HG02981 (cell line): ENCODE data around the gene PFKFB2.

Source experiments
- ATAC-seq: cut with Tn5 transposase; IDR thresholded peaks from one replicate; pipeline ENCODE4 v1.9.1; 2021; ENCODE audit warnings: mild to moderate bottlenecking, moderate library complexity; ENCODE audit not compliant: unreplicated experiment

Gene PFKFB2

DNA sequence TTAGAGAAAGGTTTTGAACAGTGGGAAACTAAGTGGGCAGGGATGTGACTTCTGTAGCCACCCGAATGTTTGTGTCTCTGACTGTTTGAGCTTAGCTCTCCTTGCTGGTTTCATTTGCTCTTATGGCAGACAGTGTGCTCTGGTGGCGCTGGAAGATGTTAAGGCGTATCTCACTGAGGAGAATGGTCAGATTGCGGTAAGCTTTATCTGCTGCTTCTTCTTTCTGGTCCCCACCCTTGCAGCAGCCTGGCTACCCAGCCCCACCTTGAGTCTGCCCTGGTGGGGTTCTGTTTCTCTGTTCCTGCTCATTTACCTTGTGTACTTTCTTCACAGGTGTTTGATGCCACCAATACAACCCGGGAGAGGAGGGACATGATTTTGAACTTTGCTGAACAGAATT lies 9.9 kb downstream of the PFKFB2 start:
- no peak for ATAC-seq

DNA sequence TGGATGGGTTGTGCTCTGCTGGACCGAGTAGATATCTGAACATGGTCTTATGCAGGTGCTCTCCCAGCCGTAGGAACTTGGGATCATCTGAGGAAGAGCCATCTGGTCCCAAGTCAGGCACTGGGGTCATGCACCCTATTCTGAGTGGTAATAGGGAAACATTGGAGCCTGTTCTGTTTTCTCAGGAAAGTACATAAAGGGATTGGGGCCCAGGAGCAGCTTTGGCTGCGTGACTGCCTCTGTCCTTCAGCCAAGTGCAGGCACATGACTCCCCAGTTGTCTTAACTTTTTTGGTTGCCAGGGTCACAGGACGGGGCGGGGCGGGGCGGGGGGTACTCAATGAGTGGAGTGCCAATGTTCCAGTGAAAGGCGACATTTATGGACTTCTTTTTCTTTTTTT lies 11.5 kb downstream of the PFKFB2 start:
- ATAC-seq: no peak

DNA sequence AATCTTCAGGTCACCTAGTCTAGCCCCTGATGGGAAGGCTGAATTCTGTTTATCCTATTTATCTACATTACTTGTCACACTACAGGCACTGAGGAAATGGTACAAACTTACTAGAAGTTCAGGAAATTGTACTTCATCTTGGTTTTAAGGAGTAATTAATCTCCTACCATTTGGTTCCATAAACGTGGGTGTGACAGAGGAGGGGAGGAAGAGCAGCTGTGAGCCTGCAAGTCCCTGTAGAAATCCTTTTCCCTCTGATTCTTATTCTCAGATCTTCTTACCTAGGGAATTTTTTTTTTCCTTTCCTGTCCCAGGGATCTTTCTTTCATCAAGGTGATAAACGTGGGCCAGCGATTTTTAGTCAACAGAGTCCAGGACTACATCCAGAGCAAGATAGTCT lies 14.1 kb downstream of the PFKFB2 start:
- no peak for ATAC-seq

DNA sequence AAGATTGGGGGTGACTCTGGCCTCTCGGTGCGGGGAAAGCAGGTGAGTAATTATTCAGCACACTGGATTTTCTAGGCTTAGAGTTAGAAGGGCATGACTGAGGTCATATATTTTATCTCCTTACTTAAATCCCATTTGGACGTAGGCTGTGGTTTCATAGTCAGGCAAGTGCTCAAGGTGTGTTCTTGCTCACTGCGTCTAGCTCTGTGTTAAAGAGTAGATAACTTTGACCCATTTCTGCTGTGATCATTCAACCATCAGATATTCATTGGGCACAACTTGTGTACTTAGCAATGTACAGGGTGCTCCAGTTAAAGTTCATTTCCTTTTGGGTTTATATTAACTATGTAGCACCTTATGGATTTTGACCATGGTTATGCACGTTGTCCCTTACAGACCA lies 14.6 kb downstream of the PFKFB2 start:
- no peak for ATAC-seq

DNA sequence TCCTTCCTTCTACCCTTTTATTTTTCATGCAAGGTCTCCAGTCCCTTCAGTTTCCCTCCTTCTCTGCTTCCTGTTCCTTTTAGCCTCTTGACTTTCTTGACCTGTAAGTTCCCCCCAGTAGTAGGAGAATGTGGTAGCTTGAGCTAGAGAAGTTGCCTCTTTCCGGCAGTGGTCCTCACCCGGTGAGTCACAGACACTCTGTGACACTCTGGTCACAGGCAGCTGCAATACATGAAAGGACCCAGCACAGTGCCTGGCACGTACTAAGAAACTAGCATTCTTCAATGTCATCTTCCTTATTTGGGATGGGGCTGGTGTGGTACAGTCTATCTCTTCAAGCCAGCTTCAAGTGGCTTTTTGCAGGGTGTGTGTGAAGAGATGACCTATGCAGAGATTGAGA lies 16.0 kb downstream of the PFKFB2 start:
- no peak for ATAC-seq

DNA sequence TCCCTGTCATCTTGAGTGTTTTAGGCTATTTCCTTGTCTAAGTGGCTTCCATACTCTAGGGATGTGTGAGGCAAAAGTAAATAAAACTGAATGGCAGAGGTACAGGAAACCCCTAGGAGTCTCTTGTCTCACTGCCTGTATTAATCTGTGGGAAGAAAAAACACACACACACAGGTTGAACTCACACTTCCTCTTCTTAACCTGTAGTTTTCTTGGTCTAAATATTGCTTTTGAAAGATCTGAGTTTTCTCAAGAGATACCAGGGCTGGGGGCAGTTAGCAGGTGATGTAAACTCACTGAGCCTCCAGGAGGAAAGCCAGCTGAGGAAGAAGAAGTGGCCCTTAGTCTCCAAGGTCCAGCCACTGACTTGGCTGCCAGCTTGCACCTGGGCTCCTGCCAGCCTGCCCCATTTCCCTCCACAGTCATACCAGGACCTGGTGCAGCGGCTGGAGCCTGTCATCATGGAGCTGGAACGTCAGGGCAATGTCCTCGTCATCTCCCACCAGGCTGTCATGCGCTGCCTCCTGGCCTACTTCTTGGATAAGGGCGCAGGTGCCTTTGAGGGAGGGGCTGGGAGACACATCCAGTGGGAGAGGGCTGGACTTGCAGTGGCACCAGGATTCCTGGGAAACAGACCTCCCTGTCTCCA lies 16.9 kb downstream of the PFKFB2 start:
- no peak for ATAC-seq

DNA sequence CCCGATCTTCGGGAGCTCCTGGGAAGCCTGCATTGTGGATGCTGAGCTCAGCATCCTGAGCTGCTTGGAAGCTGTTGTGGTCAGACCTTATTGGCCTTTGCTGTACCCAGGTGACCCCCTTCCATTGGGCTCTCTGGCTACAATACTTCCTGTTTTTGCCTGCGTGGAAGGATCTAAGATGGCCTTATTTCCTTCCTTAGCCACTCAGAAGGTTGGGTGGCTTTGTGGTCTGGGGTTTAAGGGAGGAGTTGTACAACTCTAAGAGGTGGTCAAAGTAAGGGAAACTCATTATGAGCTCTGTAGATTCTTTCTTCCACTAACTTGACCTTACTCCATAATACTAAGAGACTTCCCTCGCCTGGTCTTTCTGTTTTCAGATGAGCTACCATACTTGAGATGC lies 17.7 kb downstream of the PFKFB2 start:
- ATAC-seq: no peak

DNA sequence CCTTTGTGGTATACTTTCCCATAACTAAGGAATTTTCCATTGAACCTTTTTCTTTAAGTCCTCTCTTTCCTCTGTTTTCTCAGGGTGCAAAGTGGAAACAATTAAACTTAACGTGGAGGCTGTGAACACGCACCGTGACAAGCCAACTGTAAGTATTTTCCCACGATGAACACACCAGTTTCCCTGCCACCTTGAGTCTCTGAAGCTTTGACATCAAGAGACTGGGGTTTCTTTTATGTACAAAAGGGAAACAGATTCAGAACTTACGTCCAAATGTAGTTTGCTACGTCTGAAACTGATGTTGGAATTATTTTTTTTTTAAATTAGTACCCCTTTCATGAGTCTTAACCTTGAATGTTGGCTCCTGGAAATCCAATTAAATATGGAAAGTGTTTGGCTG lies 18.4 kb downstream of the PFKFB2 start:
- ATAC-seq: no peak

DNA sequence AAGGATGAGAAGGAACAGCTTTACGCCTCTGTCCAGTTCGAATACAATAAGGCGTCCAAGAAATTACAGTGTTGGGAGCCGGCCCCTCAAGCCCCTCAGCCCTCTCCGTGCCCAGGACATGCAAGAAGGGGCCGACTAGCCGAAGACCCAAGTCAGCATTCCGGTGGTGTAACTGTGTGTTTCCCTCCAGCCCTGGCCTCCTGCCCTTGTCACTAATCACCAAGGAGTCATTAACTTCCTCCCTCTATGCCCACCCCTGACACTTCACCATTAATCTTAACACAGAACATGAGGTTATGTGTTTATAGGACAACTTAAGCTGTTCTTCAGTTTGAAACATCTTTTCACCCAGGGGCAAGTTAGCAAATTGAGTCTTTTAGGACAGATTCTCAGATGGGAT lies 19.2 kb downstream of the PFKFB2 start:
- no peak for ATAC-seq

DNA sequence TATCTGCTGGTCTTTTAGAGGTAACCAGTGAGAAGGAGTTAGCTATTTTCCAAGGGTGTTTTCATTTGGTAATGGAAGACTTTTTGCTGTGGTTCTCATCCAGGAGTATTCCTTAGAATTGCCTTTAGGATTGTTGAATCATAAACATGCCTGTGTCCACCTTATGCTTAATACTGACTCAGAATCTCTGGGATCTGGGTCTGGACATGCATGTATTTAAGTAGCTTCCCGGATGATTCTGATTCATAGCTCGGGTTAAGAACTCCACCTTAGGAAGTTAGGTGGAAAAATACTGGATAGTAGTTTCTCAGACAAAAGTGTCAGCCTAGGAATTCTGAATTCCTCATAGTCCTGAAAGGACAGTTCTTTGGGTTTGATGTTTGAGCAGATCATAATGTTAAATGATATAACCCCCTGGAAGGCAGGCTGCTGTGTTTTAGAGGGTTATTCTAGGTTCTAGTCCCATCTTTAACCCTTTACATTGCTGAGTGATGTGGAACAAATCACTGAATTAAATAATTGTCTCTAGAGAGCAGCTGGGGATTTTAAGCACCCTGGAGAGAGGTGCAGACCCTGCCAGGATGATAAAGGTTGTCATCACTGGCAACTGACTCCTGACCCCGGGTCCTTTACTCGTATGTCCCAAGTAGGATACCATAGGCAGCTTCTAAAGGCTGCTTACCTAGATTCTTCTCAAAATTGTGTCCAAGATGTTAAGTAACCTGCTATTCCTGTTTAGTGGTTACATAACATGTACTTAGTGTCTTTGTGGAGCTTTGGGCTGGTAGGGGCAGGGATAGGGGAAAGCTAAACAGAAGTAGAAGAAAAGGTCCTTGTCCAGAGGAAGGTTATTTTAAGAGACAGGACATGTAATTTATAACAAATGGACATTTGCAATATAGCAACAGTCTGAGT lies 21.1 kb downstream of the PFKFB2 start:
- ATAC-seq: no peak

DNA sequence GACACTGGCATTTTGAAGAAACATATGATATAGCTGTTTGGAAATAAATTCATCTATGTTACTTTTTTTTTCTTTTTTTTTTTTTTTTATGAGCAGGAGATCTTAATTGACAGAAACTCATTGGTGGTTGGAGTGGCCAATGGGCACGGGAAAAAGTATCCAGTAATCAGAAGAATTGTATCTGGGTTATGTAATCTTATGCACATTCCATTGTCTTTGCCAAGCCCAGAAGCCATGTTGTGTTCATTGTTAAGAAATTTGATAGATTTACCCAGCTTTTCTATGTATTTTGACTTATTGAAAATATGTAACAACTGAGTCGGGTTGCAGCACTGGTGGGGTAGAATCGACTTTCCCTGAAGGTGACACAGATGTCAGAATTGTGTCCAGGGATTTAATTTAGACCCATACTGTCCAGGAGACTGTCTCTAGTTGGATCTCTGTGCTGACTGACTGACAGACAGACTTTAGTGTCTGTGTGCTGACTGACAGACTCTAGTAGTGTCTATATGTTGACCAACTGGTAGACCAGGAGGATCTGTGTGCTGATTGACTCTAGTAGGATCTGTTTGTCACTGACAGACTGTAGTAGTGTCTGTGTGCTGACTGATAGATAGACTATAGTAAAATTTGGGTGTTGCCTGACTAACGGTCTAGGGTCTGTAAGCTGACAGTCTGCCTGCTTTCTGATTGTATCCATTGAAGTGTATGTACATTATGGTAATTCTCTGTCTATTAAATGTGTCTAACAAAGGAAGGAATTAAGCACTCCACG lies 23.3 kb downstream of the PFKFB2 start:
- ATAC-seq: no peak

DNA sequence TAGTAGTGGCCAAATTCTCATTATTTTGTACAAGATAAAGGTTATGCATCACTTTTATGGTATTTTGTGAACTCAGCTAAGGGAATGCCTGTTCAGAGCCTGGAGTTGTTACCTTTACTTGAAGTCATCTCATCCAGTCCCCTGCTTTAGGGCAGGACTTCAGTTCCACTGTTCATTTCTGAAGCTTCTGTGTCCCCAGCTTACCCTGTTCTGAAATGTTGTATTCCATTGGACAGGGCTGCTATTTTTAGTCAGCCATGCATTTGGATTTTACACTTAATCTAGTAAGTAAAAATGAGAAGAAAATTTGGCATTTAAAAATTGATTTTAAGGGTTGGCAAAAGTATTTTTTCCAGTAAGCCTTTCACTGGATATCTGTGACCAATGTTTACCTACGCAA lies 23.9 kb downstream of the PFKFB2 start:
- no peak for ATAC-seq

DNA sequence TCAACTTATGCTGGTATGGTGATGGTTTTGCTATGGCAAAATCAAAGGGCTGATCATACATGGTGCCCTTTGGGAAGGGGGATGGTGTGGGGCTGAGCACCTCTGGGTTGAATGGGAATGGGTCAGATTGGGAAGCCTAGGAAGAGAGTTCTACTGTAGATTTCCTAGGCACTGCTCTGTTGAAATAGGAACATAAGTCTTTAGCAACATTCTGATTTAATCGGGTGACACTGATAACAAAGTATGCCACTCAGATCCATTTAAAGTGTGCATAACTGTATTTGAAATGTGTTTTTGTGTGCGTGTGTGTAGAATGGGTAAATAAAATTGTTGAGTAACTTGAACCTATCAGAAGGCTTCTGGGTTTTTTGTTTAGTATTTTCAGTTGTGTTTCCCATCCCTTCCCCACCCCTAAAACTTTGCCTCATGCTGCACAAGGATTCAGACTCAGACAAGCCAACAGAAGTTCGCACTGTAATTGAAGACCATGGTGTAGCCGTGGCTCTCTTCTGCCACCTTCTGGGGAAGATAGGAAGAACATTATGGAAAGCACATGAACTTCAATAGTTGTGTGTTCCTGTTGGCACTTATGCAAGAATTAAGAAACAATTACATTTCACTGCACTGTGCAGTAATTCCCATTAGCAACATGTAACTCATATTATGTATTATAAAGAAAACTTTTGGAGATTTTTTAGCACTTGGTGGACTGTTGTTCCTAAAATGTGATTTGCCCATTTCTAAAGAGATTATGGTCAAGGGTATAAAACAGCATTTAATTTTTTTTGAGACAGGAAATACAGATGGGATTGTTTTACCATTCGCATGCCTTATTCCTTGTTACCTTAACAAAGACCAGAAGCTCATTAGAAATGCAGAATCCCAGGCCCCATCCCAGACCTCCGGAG lies 24.6 kb downstream of the PFKFB2 start:
- ATAC-seq: no peak

DNA sequence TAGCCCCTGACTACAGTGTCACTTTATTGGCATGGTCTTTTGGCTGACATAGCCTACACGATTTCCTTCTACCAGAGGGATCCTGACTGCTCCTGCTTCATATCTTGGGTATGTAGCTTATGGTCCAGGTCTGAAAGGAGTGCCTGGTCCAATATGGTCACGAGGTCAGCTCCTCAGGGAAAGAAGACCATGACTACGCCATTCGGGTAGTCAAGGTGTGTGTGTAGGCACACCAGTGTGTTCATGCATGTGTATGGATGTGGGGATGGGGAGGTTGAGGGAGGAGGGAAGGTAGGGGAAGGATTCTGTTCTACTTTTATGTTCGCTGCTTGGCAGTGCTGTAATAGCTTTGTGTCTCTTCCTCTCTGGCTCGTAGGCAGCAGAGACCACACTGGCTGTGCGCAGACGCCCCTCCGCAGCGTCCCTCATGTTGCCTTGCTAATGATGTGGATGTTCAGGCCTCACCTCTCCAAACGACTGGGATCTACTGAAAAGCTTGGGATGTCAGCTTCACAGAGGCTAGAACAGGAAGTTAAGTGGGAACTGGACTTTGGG lies 25.6 kb downstream of the PFKFB2 start:
- no peak for ATAC-seq

DNA sequence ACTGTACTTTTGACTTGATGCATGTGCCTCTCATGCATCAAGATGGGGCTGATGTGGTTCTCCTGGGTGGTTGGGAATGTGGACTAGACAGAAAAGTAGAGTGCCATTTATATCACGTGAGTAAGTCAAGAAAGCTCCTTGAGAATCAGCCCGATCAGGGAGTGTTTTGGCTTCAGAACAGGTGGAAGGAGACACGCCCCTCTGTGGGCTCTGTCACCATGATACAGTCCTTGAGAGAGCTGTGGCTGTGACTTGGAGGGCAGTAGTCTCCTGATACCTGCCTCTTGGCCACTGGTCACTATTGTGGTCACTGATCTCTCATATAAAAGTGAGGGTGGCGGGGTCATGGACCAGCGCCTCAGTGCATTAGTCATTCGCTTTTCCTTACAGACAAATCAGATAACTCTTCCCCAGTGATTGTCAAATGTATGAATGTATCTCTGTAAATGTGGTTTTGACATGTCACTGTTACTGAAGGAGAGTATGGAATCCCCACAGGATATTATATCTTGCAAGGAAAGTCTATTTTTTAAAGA lies 26.7 kb downstream of the PFKFB2 start:
- ATAC-seq: no peak

DNA sequence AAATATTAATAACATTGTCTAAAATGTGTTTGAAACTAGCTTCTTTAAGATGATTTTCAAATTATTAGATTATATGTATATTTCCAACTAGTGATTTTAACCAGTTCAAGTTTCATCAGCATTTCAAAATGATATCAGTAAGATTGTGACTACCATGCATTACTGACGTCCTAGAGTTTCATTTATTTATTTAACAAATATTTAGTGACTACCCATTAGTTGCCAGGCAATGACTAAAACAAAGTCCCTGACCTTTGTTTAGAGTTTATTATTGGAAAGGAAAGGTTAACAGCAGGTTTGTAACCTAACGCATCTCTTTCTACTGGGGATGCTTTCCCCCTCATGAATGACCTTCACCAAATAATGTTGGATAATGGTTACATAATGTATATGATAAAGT lies 28.0 kb downstream of the PFKFB2 start:
- no peak for ATAC-seq

DNA sequence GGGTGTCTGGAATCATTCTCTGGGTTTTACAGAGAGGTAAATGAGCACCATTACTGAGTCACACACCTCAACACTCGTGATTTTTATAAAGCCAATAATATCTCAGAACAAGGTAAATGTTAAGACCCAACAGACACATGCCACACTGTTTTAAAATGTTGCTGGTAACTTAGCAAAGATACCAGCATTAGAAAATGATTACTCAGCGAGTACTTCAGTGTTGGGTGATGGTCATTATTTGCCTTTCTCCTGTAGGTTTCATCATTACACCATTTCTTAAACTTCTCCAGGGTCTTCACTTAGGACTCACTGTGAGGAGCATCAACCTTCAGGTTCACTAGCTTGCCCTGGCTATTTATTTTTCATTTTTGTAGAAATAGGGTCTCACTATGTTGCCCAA lies 28.7 kb downstream of the PFKFB2 start:
- ATAC-seq: no peak

DNA sequence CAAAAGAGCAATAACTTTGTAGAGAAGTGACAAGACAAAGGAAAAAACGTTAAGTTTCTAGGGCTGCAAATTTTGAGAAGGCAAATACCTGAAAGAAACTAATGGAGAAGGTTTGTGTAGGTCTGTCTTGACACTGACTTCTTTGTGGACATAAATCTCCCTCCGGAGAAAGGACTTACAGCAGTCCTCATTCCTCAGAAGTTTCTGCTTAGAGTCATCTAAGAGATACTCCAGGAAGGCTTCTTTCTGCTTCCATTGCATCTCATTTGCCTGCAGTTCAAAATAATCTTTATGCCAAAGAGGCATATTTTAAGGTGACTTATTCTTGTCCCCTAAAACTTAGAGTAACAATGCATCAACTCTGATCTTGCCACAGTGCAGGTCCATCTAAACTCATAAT lies 31.2 kb downstream of the PFKFB2 start:
- no peak for ATAC-seq

DNA sequence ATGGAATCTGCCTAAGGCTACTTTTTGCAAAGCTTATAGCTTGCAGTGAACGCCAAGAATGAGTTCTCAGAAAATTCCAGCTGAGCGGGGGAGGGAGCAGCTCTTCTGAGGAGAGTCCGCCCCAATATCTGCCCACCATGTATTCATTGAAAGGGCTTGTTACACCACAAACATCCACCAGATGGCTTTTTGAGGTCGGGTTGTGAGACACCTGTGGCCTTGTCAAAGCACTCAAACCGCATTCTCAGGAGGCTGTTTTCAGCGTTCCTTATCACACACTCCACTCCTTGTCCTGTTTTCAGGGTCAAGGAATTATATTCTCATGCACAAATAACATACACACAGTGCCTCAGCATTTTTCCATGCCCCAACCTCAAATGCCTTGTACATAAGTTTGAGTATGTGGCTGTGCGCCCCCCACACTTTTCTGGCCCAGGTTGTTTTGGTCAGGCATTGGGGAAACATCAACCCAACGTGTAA lies 31.7 kb downstream of the PFKFB2 start:
- peak; percentile 75 for ATAC-seq

DNA sequence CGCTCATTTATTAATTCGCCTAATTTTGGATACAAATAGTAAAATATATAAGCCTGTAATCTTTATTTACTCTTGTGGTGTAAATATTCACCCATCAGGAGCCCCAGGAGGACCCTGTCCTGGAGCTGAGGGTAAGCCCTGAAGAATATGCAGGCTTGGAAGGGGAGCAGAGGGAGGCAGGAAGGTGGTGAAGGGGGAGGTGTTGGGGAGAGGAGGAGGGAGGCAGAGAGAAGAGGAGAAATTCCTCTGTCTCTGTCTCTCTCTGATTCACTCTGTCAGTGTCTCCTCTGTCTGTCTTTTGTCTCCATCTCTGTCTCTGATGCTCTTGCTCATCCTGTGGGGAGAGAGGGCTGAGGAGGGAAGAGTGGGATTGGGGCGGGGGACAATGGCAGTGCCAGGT lies 32.8 kb downstream of the PFKFB2 start:
- no peak for ATAC-seq
